ENCODE results near the gene TMEM151B.
A peak's percentile ranks its signal among the peaks of the same experiment; 100 is the strongest.

TMEM151B gene

DNA sequence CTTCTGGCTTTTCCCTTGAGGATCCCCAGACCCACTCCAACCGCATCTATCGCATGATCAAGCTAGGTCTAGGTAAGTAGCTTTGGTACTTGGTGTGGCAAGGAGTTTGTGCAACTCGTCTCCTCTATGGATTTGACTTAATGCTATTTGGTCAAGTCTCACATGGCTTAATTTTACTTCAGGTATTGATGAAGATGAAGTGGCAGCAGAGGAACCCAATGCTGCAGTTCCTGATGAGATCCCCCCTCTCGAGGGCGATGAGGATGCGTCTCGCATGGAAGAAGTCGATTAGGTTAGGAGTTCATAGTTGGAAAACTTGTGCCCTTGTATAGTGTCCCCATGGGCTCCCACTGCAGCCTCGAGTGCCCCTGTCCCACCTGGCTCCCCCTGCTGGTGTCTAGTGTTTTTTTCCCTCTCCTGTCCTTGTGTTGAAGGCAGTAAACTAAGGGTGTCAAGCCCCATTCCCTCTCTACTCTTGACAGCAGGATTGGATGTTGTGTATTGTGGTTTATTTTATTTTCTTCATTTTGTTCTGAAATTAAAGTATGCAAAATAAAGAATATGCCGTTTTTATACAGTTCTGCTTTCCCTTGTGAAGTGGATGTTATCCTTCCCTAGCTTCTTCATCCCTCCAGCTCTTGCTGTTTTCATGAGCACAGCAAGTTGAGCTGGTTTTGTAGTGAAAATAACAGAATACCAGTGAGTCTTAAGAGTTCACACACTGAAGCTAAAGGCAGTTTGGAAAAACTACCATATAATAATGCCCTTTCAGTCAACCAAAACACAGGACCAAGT, 16.7 kb upstream of the TMEM151B start:
- no peak for DNase-seq

- no peak for DNase-seq
These were observed 15.8 kb upstream of the TMEM151B start for GRCh38 chr6:44254191-44255104.

- DNase-seq, result no peak
These were observed 15.0 kb upstream of the TMEM151B start for GRCh38 chr6:44255105-44255808.

DNA sequence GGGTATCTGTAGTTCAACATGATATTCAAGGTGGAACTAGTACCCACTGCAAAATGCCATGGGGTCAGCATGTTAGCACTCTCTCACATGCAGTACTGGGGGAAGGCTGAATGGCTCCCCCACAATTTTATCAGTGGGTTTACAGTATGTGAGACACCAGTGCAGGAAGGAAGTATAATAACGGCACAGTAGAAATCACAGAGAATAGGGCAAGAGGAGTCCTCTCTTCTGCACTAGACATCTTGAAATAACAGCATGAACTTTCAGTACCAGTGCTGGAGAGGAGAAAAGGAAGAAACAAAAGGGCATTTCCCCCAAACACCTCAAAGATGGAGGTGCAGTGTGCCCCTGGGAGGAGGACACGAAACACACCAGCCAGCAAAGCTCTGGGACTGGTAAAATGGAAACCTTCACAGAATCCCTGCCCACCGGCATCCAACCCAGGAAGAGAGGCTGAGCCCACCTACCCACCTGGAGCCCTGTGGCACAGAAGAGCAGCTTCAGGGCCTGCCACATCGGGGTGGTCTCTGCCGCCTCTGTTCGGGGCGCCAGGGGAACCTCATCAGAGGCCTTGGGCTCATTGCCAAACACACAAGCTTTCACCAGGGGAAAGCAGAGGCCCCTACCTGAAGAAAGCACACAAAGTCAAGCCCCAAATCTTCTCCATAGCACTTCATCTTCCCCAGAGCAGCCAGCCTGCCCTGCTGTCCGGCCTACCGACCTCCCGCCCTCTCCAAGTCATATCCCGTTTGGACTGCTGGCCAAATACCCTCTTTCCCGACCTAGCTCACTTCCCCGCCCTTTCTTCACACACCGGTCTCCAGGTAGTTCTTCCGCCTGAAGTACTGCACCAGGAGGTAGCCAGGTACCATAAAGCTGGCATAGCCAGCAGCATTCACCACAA, 14.1 kb upstream of the TMEM151B start:
- no peak for DNase-seq

DNA sequence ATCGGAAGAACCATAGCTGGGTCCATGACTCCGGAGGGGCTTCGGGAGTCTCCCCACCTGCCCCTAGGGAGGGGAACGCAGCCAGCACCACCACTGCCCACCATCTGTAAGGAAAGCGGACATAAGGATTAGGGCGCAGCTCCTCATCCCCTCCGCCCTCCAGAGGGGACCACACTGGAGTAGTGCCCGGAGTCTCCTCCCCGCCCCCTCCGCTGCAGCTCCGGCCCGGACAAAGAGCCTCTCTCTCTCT, 13.6 kb upstream of the TMEM151B start:
- DNase-seq, result no peak

DNA sequence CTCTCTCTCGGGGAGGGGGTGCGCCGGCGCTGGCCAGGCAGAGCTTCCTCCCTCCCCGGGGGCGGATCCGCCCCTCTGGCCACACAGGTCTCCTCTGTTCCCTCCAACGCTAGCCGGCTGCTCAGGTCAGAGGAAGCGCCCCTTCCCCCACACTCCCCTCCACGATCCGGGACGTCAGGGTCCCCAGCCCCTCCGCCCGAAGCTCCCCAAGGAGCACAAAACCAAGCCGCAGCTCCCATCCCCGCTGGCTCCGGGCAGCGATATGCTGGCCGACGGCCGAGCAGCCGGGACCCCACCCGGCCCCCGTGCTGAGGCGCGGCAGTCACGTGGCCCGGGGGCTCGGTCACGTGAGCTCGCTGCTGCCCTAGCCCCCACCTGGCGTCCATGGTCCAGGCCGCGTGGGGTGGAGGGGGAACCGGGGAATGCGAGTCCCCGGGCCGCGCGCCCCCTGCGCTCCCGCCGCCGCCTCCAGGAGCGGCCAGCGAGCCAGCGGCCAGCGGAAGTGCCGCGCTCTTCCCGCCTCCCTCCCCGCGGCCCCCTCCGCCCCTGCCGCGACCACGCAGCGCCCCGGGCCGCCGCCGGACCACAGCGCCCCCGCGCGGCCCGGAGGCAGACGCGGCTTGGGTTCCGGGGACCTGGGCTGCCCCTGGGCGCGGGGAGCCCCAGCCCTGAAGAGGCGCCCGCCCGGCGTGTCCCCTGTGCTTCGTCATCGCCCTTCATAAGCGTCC, 13.1 kb upstream of the TMEM151B start, which contains the start of gene SLC35B2:
TSS of gene SLC35B2 (minus strand) at position 504 of the 728 bp plus-strand sequence. CDS start at position 386, 118 bp downstream.
- peak; percentile 82 for DNase-seq

- no peak for DNase-seq
These were observed 12.4 kb upstream of the TMEM151B start for GRCh38 chr6:44257753-44258324.

GRCh38 chr6:44258325-44258863, 11.9 kb upstream of the TMEM151B start:
- no peak for DNase-seq

DNA sequence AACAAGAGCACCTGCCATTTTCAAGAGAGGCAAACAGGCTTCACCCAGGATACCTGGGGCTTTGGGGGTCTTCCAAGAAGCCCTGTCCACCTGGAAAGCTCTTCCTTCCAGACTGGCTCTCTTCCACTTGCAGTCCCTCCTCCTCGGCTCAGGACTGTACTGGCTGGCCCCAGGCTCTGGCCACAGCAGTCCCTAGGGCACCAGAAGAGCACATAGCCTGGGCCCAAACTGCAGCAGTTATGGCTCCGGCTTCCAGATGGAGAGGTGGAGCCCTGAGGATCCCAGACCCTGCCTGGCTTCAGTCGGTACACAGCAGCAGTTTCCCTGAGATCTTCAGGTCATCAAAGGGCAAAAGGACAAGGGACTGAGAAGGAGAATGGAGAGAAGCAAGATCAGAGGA, 11.3 kb upstream of the TMEM151B start:
- no peak for DNase-seq

- no peak for DNase-seq
These were observed 10.2 kb upstream of the TMEM151B start for GRCh38 chr6:44260011-44260410.

DNA sequence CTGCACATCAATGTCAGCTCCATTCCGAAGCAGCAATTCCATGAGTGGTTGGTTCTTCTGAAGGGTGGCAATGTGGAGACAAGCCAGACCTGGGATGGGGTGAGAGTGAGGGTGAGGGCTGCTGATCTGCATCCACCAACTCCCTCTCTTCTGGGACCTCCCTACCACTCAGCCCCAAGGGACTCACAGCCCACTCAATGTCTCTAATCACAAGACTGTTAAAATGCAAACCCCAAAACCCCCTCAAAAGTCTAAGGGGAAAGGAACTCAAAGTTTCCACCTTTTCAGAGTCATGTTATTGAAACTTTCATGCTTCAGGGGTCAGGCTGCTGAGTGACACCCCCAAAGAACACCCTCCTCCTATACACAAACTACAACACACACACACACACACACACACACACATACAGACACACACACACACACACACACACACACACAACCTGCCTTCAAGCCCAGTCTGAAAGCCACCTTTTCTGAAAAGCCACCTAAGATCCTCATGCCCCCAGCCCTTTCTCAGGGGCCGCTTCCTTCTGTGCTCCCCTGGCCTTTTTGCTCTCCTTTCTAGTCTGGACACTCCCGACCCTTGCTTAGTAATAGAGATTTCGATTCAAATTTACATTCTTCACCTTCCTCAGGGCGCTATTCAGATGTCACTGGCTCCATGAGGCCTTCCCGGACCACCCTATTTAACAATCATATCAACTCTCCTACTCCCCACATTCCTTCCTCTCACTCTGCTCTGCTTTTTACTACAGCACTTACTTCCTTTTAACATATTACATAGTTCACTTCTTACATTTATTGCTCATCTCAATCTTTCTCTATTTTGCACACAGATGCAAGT, 9.6 kb upstream of the TMEM151B start:
- no peak for DNase-seq

GRCh38 chr6:44261581-44261980, 8.7 kb upstream of the TMEM151B start:
- DNase-seq, result no peak

- DNase-seq, result no peak
These were observed 7.5 kb upstream of the TMEM151B start for GRCh38 chr6:44262467-44263353.

- DNase-seq, result no peak
These were observed 6.7 kb upstream of the TMEM151B start for GRCh38 chr6:44263354-44264100.

DNA sequence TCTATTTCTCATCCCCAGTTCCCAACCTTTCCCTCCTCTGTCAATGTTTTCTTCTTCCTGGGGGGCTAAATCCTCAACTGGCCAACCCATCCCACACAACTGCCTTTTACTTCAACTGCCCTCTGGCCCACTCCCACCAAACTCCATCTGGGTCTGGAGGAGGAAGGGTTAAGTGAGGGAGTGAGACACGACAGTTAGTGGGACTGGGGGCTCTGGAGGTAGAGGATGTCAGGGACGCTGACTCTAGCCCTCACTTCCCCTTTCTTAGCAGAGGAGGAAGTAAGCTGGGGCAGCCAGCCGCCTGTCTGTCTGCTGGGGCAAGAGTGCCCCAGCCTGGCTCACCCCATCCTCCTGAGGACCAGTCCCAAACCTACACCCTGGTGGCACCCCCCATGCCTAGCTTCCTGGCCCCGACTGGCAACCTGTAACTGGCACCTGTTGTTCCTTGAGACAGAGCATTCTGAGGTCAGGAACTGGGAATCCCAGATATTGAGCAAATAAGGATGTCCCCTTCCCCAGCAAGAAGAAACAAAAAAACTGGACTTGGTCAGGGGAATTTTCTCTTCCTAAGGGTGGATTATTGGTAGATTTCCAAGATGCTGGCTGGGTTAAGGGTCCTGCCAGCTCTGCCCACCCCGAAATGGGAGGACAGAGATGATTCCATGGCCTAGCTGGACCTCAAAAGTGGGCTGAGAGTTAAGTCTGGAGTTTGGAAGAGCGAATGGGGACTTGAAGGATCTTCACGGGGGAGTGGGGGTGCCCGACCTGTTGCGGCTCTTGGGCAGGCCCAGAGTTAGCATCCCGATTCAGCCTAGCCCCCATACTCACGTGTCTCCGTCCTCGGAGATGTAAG, 5.9 kb upstream of the TMEM151B start:
- DNase-seq, result no peak

- DNase-seq, result peak; percentile 93
These were observed 5.1 kb upstream of the TMEM151B start, which contains the start of gene NFKBIE for GRCh38 chr6:44265007-44265721. NFKBIE (minus strand) TSS chr6:44265551; CDS start chr6:44265346, 205 bp downstream.
